ENCODE measurements around the gene REEP1. TPM values are rescaled to one million over a fixed set of nuclear protein-coding genes. Genes with fewer than 3 reads are reported as not detected.

The REEP1 gene
- total RNA-seq, 1 donor from 2014 or later: 24.0 TPM

- H3K27me3 ChIP-seq (ENCODE audit: control insufficient read depth in 3 of 3, insufficient read depth in 3 of 3, low read length in 3 of 3): no peaks in the 10 kb centered on the region
- no peak overlapping the region for H3K9ac ChIP-seq (ENCODE audit: low read depth in 1 of 3, low read length in 3 of 3)
- H3K36me3 ChIP-seq (ENCODE audit: control insufficient read depth in 3 of 3, insufficient read depth in 3 of 3, low read length in 3 of 3): no peaks in the 10 kb centered on the region
- H3K4me3 ChIP-seq (ENCODE audit: low read length in 3 of 3): no peak overlapping the region
- no peaks in the 10 kb centered on the region for H3K9me3 ChIP-seq (ENCODE audit: control insufficient read depth in 3 of 3, low read length in 3 of 3)
- H3K4me1 ChIP-seq (ENCODE audit: control insufficient read depth in 3 of 3, insufficient read depth in 3 of 3, low read length in 3 of 3): peaks cover 35 to 41% (median 39%) of the 10 kb centered on the region in 3 donors
- H3K27ac ChIP-seq (ENCODE audit: low read depth, low read length): no peak overlapping the region
These were observed 110.5 kb downstream of the REEP1 start for GRCh38 chr2:86226636-86227520.

GRCh38 chr2:86226070-86226469 is 111.4 kb downstream of the REEP1 start:
- Histone ChIP-seq H3K36me3 (ENCODE audit: control insufficient read depth in 3 of 3, insufficient read depth in 3 of 3, low read length in 3 of 3) (no peaks in the 10 kb centered on the region), H3K27ac (ENCODE audit: low read depth, low read length) (peak overlapping the region; percentile 87), H3K9ac (ENCODE audit: low read depth in 1 of 3, low read length in 3 of 3) (no peak overlapping the region), H3K9me3 (ENCODE audit: control insufficient read depth in 3 of 3, low read length in 3 of 3) (no peaks in the 10 kb centered on the region), H3K4me1 (ENCODE audit: control insufficient read depth in 3 of 3, insufficient read depth in 3 of 3, low read length in 3 of 3) (peaks cover 41 to 46% (median 44%) of the 10 kb centered on the region in 3 donors), H3K27me3 (ENCODE audit: control insufficient read depth in 3 of 3, insufficient read depth in 3 of 3, low read length in 3 of 3) (no peaks in the 10 kb centered on the region), H3K4me3 (ENCODE audit: low read length in 3 of 3) (peak overlapping the region in 1 of 3 donors; percentile 25)

- H3K9me3 ChIP-seq (ENCODE audit: control insufficient read depth in 3 of 3, low read length in 3 of 3): no peaks in the 10 kb centered on the region
- H3K9ac ChIP-seq (ENCODE audit: low read depth in 1 of 3, low read length in 3 of 3): peak overlapping the region; percentile 23 to 66 (median 64)
- H3K4me1 ChIP-seq (ENCODE audit: control insufficient read depth in 3 of 3, insufficient read depth in 3 of 3, low read length in 3 of 3): peaks cover 41 to 47% (median 44%) of the 10 kb centered on the region in 3 donors
- H3K27ac ChIP-seq (ENCODE audit: low read depth, low read length): peak overlapping the region; percentile 87
- no peaks in the 10 kb centered on the region for H3K36me3 ChIP-seq (ENCODE audit: control insufficient read depth in 3 of 3, insufficient read depth in 3 of 3, low read length in 3 of 3)
- H3K27me3 ChIP-seq (ENCODE audit: control insufficient read depth in 3 of 3, insufficient read depth in 3 of 3, low read length in 3 of 3): no peaks in the 10 kb centered on the region
- peak overlapping the region in 2 of 3 donors; percentile 25 to 45 for H3K4me3 ChIP-seq (ENCODE audit: low read length in 3 of 3)
These were observed 111.8 kb downstream of the REEP1 start for GRCh38 chr2:86225581-86225980.

- H3K4me1 ChIP-seq (ENCODE audit: control insufficient read depth in 3 of 3, insufficient read depth in 3 of 3, low read length in 3 of 3): peaks cover 41 to 47% (median 44%) of the 10 kb centered on the region in 3 donors
- H3K27ac ChIP-seq (ENCODE audit: low read depth, low read length): peak overlapping the region; percentile 87
- H3K27me3 ChIP-seq (ENCODE audit: control insufficient read depth in 3 of 3, insufficient read depth in 3 of 3, low read length in 3 of 3): no peaks in the 10 kb centered on the region
- peak overlapping the region; percentile 19 to 41 (median 24) for H3K4me3 ChIP-seq (ENCODE audit: low read length in 3 of 3)
- H3K9ac ChIP-seq (ENCODE audit: low read depth in 1 of 3, low read length in 3 of 3): peak overlapping the region; percentile 36 to 66 (median 64)
- no peaks in the 10 kb centered on the region for H3K9me3 ChIP-seq (ENCODE audit: control insufficient read depth in 3 of 3, low read length in 3 of 3)
- H3K36me3 ChIP-seq (ENCODE audit: control insufficient read depth in 3 of 3, insufficient read depth in 3 of 3, low read length in 3 of 3): no peaks in the 10 kb centered on the region
These were observed 112.6 kb downstream of the REEP1 start for GRCh38 chr2:86224645-86225355.

GRCh38 chr2:86223927-86224560 is 113.4 kb downstream of the REEP1 start:
- H3K27ac ChIP-seq (ENCODE audit: low read depth, low read length): peak overlapping the region; percentile 87
- no peaks in the 10 kb centered on the region for H3K9me3 ChIP-seq (ENCODE audit: control insufficient read depth in 3 of 3, low read length in 3 of 3)
- peak overlapping the region; percentile 29 to 66 (median 35) for H3K9ac ChIP-seq (ENCODE audit: low read depth in 1 of 3, low read length in 3 of 3)
- no peaks in the 10 kb centered on the region for H3K27me3 ChIP-seq (ENCODE audit: control insufficient read depth in 3 of 3, insufficient read depth in 3 of 3, low read length in 3 of 3)
- no peaks in the 10 kb centered on the region for H3K36me3 ChIP-seq (ENCODE audit: control insufficient read depth in 3 of 3, insufficient read depth in 3 of 3, low read length in 3 of 3)
- peaks cover 41 to 47% (median 44%) of the 10 kb centered on the region in 3 donors for H3K4me1 ChIP-seq (ENCODE audit: control insufficient read depth in 3 of 3, insufficient read depth in 3 of 3, low read length in 3 of 3)
- no peak overlapping the region for H3K4me3 ChIP-seq (ENCODE audit: low read length in 3 of 3)

GRCh38 chr2:86223140-86223926 is 114.1 kb downstream of the REEP1 start:
- peak overlapping the region in 2 of 3 donors; percentile 32 for H3K4me3 ChIP-seq (ENCODE audit: low read length in 3 of 3)

GRCh38 chr2:86221066-86221684 is 116.3 kb downstream of the REEP1 start:
- H3K9me3 ChIP-seq (ENCODE audit: control insufficient read depth in 3 of 3, low read length in 3 of 3): no peaks in the 10 kb centered on the region

More at GRCh38 chr2:86223140-86223926, 114.1 kb downstream of the REEP1 start:
- Histone ChIP-seq H3K9ac (ENCODE audit: low read depth in 1 of 3, low read length in 3 of 3) (peak overlapping the region in 2 of 3 donors; percentile 35 to 54), H3K4me1 (ENCODE audit: control insufficient read depth in 3 of 3, insufficient read depth in 3 of 3, low read length in 3 of 3) (peaks cover 41 to 47% (median 44%) of the 10 kb centered on the region in 3 donors), H3K9me3 (ENCODE audit: control insufficient read depth in 3 of 3, low read length in 3 of 3) (no peaks in the 10 kb centered on the region), H3K27me3 (ENCODE audit: control insufficient read depth in 3 of 3, insufficient read depth in 3 of 3, low read length in 3 of 3) (no peaks in the 10 kb centered on the region), H3K27ac (ENCODE audit: low read depth, low read length) (peak overlapping the region; percentile 87), H3K36me3 (ENCODE audit: control insufficient read depth in 3 of 3, insufficient read depth in 3 of 3, low read length in 3 of 3) (no peaks in the 10 kb centered on the region)

GRCh38 chr2:86219896-86220295 is 117.5 kb downstream of the REEP1 start:
- Histone ChIP-seq H3K27ac (ENCODE audit: low read depth, low read length) (no peak overlapping the region), H3K27me3 (ENCODE audit: control insufficient read depth in 3 of 3, insufficient read depth in 3 of 3, low read length in 3 of 3) (no peaks in the 10 kb centered on the region), H3K4me1 (ENCODE audit: control insufficient read depth in 3 of 3, insufficient read depth in 3 of 3, low read length in 3 of 3) (peaks cover 34 to 38% (median 35%) of the 10 kb centered on the region in 3 donors), H3K9ac (ENCODE audit: low read depth in 1 of 3, low read length in 3 of 3) (no peak overlapping the region), H3K4me3 (ENCODE audit: low read length in 3 of 3) (no peak overlapping the region), H3K36me3 (ENCODE audit: control insufficient read depth in 3 of 3, insufficient read depth in 3 of 3, low read length in 3 of 3) (no peaks in the 10 kb centered on the region), H3K9me3 (ENCODE audit: control insufficient read depth in 3 of 3, low read length in 3 of 3) (no peaks in the 10 kb centered on the region)

More at GRCh38 chr2:86221066-86221684, 116.3 kb downstream of the REEP1 start:
- Histone ChIP-seq H3K4me1 (ENCODE audit: control insufficient read depth in 3 of 3, insufficient read depth in 3 of 3, low read length in 3 of 3) (peaks cover 41 to 47% (median 44%) of the 10 kb centered on the region in 3 donors), H3K27me3 (ENCODE audit: control insufficient read depth in 3 of 3, insufficient read depth in 3 of 3, low read length in 3 of 3) (no peaks in the 10 kb centered on the region), H3K36me3 (ENCODE audit: control insufficient read depth in 3 of 3, insufficient read depth in 3 of 3, low read length in 3 of 3) (no peaks in the 10 kb centered on the region), H3K27ac (ENCODE audit: low read depth, low read length) (no peak overlapping the region), H3K4me3 (ENCODE audit: low read length in 3 of 3) (no peak overlapping the region), H3K9ac (ENCODE audit: low read depth in 1 of 3, low read length in 3 of 3) (peak overlapping the region in 1 of 3 donors; percentile 47)

GRCh38 chr2:86218124-86218523 is 119.3 kb downstream of the REEP1 start:
- H3K4me3 ChIP-seq (ENCODE audit: low read length in 3 of 3): no peak overlapping the region
- H3K4me1 ChIP-seq (ENCODE audit: control insufficient read depth in 3 of 3, insufficient read depth in 3 of 3, low read length in 3 of 3): peaks cover 16 to 21% (median 18%) of the 10 kb centered on the region in 3 donors
- no peak overlapping the region for H3K9ac ChIP-seq (ENCODE audit: low read depth in 1 of 3, low read length in 3 of 3)
- no peaks in the 10 kb centered on the region for H3K27me3 ChIP-seq (ENCODE audit: control insufficient read depth in 3 of 3, insufficient read depth in 3 of 3, low read length in 3 of 3)
- peaks cover 0 to 14% (median 12%) of the 10 kb centered on the region in 3 donors for H3K36me3 ChIP-seq (ENCODE audit: control insufficient read depth in 3 of 3, insufficient read depth in 3 of 3, low read length in 3 of 3)
- no peak overlapping the region for H3K27ac ChIP-seq (ENCODE audit: low read depth, low read length)
- H3K9me3 ChIP-seq (ENCODE audit: control insufficient read depth in 3 of 3, low read length in 3 of 3): no peaks in the 10 kb centered on the region
